Activated CD8-positive, alpha-beta T cell treated with anti-CD3 and anti-CD28 coated beads, Interleukin-2, amount 10 ng/mL, durations not matched to agents 7 days and 5 days (primary cell): ENCODE results near the gene ZKSCAN1. TPM values are rescaled to one million over a fixed set of nuclear protein-coding genes. Genes with fewer than 3 reads are reported as not detected.

Experiments
- ATAC-seq: fragments of 150-1000 bp; cut with Tn5 transposase; one replicate; pipeline ENCODE4 v1.10.0; 2021; ENCODE audit warnings: moderate library complexity
- CTCF ChIA-PET: fragments of 350-600 bp; sonication (Branson Sonifier 250); formaldehyde crosslinking; loops from one replicate; lab custom pipeline; 2021; ENCODE audit warnings: antibody characterized with exemption; lab: Charles Lee
- POLR2A ChIA-PET: fragments of 350-600 bp; sonication (Branson Sonifier 250); formaldehyde crosslinking; loops from one replicate; lab custom pipeline; 2021; ENCODE audit warnings: antibody characterized with exemption; lab: Charles Lee
- DNase-seq: peaks from one replicate; pipeline ENCODE4 v3.0.0-alpha.2; 2020
- H3K27ac Mint-ChIP-seq: one replicate; pipeline ENCODE4 v1.8.0; 2021; ENCODE audit warnings: mild to moderate bottlenecking, mixed read lengths
- H3K27me3 Mint-ChIP-seq: one replicate; pipeline ENCODE4 v1.8.0; 2021; ENCODE audit warnings: low read depth, mixed read lengths
- H3K36me3 Mint-ChIP-seq: one replicate; pipeline ENCODE4 v1.8.0; 2021; ENCODE audit warnings: low read depth, mixed read lengths
- H3K4me1 Mint-ChIP-seq: one replicate; pipeline ENCODE4 v1.8.0; 2021; ENCODE audit warnings: low read depth, mixed read lengths
- H3K4me3 Mint-ChIP-seq: one replicate; pipeline ENCODE4 v1.8.0; 2021; ENCODE audit warnings: mild to moderate bottlenecking, mixed read lengths
- H3K9me3 Mint-ChIP-seq: one replicate; pipeline ENCODE4 v1.8.0; 2022; ENCODE audit warnings: mixed read lengths; ENCODE audit not compliant: insufficient read depth
- total RNA-seq, 2 experiments: library from RNA; stranded (reverse); gene quantifications; one replicate each; pipeline ENCODE4 v1.2.3, GENCODE V29; 2021

ZKSCAN1 gene
- total RNA-seq, 2 experiments from 2014 or later = 50.4 to 54.5 TPM

DNA sequence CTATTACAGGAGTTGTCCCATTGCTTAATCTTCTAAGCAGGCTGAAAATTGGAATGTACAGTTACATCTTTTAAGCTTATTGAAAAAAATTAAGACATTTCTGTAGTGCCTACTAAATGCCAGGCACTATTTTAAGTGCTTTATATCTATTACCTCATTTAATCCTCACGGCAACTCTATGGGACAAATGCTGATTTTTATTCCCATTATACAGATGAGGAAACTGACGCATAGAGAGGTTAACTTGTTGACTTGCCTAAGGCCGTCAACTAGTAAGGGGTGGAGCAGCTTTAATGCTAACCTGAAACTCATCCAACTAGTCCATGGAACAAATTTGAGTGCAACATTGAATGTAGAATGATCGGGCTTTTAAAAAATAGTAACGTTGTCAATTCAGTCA lies 2.5 kb downstream of the ZKSCAN1 start:
- Mint-ChIP-seq H3K9me3 (no peaks in the 10 kb centered on the region), H3K27me3 (no peaks in the 10 kb centered on the region), H3K4me3 (no peak overlapping the region), H3K4me1 (peaks cover 51% of the 10 kb centered on the region), H3K36me3 (peaks cover 18% of the 10 kb centered on the region), H3K27ac (no peak overlapping the region)
- DNase-seq (no peak), ATAC-seq (no peak)
- CTCF ChIA-PET = interaction anchor here (1.2 to 5.6 kb wide), 4 partner anchors 12 to 38 kb away, joined by 3 to 36 read pairs (median 8); no protein-coding TSS in a partner anchor
- POLR2A ChIA-PET = no interaction called here

DNA sequence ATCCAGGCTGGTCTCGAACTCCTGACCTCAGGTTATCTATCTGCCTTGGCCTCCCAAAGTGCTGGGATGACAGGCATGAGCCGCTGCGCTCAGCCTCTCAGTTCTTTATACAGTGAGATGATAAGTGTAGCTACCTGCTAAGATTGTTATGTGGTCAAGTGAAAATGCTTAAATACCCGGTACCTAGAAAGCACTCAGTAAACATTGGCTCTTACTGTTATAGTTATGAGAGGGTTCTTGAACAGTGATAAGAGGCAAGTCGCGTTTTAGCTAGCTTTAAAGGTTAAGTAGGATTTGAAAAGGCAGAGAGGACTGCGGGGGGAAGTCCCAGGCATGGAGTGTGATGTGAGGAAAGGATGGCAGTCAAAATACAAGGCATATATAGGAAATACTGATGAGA lies 4.5 kb downstream of the ZKSCAN1 start:
- peaks cover 36% of the 10 kb centered on the region for H3K4me1 Mint-ChIP-seq
- H3K9me3 Mint-ChIP-seq = no peaks in the 10 kb centered on the region
- CTCF ChIA-PET = interaction anchor here (1.0 to 3.6 kb wide), 4 partner anchors 10 to 107 kb away, joined by 3 to 10 read pairs (median 4); no protein-coding TSS in a partner anchor
- DNase-seq = no peak
- H3K27ac Mint-ChIP-seq = peak overlapping the region; percentile 9
- H3K4me3 Mint-ChIP-seq = no peak overlapping the region
- H3K27me3 Mint-ChIP-seq = no peaks in the 10 kb centered on the region
- no peak for ATAC-seq
- H3K36me3 Mint-ChIP-seq = peaks cover 36% of the 10 kb centered on the region
- POLR2A ChIA-PET = no interaction called here

DNA sequence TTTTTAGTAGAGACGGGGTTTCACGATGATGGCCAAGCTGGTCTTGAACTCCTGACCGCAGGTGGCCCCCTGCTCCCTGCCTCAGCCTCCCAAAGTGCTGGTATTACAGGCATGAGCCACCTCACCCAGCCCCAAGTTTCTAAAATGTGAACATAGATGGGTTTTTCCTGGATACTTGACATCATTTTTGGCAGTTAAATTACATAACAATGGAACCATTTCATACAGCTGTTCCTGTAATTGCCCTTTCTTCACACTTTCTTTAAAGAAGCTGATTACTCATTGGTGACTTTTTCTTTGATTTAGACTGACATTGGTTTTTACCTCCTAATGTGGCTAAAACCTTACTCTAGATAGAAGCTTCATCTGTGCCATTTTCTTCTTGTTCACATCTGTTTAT lies 5.9 kb downstream of the ZKSCAN1 start:
- Mint-ChIP-seq H3K9me3 (no peaks in the 10 kb centered on the region), H3K4me3 (no peak overlapping the region), H3K4me1 (peaks cover 30% of the 10 kb centered on the region), H3K27ac (no peak overlapping the region), H3K36me3 (peaks cover 48% of the 10 kb centered on the region), H3K27me3 (no peaks in the 10 kb centered on the region)
- DNase-seq (no peak), ATAC-seq (no peak)
- ChIA-PET POLR2A (no interaction called here), CTCF (interaction anchor here (0.9 to 1.5 kb wide), 4 partner anchors 32 to 103 kb away, joined by 3 to 4 read pairs (median 4); no protein-coding TSS in a partner anchor)

DNA sequence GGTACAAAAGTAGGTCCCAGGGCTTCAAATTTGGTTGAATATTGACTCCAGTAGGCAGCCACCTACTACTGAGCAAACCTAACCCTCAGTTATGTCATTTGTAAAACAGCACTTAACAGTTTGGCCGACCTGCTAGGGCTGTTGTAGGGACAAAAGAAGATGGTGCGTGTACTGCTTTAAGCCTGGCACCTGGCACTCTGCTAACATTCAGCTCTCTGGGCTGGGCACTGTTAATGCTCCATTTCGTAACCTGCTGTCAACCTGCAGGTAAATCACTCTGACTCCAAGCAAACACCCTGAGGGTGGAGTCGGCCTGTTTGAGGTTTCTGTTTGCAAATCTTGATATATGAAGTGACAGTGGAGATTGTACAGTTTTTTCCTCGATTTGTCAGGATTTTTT lies 7.2 kb downstream of the ZKSCAN1 start:
- no peak overlapping the region for H3K4me3 Mint-ChIP-seq
- DNase-seq (no peak), ATAC-seq (no peak)
- no peak overlapping the region for H3K27ac Mint-ChIP-seq
- peaks cover 19% of the 10 kb centered on the region for H3K4me1 Mint-ChIP-seq
- H3K36me3 Mint-ChIP-seq = peaks cover 54% of the 10 kb centered on the region
- H3K9me3 Mint-ChIP-seq = no peaks in the 10 kb centered on the region
- ChIA-PET POLR2A (no interaction called here), CTCF (no interaction called here)
- H3K27me3 Mint-ChIP-seq = no peaks in the 10 kb centered on the region

DNA sequence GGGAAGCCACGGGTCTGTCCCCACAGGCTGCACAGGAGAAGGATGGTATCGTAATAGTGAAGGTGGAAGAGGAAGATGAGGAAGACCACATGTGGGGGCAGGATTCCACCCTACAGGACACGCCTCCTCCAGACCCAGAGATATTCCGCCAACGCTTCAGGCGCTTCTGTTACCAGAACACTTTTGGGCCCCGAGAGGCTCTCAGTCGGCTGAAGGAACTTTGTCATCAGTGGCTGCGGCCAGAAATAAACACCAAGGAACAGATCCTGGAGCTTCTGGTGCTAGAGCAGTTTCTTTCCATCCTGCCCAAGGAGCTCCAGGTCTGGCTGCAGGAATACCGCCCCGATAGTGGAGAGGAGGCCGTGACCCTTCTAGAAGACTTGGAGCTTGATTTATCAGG lies 8.1 kb downstream of the ZKSCAN1 start:
- Mint-ChIP-seq H3K4me3 (no peak overlapping the region), H3K27ac (no peak overlapping the region), H3K27me3 (no peaks in the 10 kb centered on the region), H3K36me3 (peaks cover 50% of the 10 kb centered on the region), H3K4me1 (peaks cover 12% of the 10 kb centered on the region), H3K9me3 (no peaks in the 10 kb centered on the region)
- DNase-seq (no peak), ATAC-seq (no peak)
- ChIA-PET CTCF (no interaction called here), POLR2A (no interaction called here)

DNA sequence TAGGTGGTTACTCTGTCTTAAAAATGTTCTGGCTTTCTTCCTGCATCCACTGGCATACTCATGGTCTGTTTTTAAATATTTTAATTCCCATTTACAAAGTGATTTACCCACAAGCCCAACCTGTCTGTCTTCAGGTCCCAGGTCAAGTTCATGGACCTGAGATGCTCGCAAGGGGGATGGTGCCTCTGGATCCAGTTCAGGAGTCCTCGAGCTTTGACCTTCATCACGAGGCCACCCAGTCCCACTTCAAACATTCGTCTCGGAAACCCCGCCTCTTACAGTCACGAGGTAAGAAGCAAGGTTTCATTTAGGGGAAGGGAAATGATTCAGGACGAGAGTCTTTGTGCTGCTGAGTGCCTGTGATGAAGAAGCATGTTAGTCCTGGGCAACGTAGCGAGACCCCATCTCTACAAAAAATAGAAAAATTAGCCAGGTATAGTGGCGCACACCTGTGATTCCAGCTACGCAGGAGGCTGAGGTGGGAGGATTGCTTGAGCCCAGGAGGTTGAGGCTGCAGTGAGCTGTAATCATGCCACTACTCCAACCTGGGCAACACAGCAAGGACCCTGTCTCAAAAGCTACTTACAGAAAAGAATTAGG lies 8.7 kb downstream of the ZKSCAN1 start:
- no peaks in the 10 kb centered on the region for H3K27me3 Mint-ChIP-seq
- no peak overlapping the region for H3K4me3 Mint-ChIP-seq
- no peak overlapping the region for H3K27ac Mint-ChIP-seq
- DNase-seq = no peak
- ChIA-PET CTCF (interaction anchor here (0.9 kb wide), 1 partner anchor 110 kb away, joined by 3 read pairs; no protein-coding TSS in a partner anchor), POLR2A (no interaction called here)
- H3K9me3 Mint-ChIP-seq = no peaks in the 10 kb centered on the region
- H3K36me3 Mint-ChIP-seq = peaks cover 50% of the 10 kb centered on the region
- peaks cover 8% of the 10 kb centered on the region for H3K4me1 Mint-ChIP-seq
- no peak for ATAC-seq

DNA sequence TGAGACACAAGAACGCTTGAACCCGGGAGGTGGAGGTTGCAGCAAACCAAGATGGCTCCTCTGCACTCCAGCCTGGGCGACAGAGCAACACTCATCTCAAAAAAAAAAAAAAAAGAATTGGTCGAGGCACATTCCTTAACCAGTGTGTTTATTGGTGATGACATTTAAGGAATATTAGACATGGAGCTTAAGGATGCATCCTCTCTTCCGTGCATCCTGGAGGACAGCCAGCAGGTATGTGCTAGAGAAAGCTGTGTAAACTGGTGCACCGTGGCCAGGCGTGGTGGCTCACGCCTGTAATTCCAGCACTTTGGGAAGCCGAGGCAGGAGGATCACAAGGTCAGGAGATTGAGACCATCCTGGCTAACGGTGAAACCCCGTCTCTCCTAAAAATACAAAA lies 11.8 kb downstream of the ZKSCAN1 start:
- Mint-ChIP-seq H3K4me3 (no peak overlapping the region), H3K27me3 (no peaks in the 10 kb centered on the region), H3K9me3 (no peaks in the 10 kb centered on the region), H3K36me3 (peaks cover 58% of the 10 kb centered on the region), H3K27ac (no peak overlapping the region), H3K4me1 (no peaks in the 10 kb centered on the region)
- ChIA-PET POLR2A (interaction anchor here (0.5 to 2.6 kb wide), 3 partner anchors 12 to 72 kb away, joined by 3 to 19 read pairs (median 3); partner anchors contain the start of gene ZKSCAN1), CTCF (no interaction called here)
- no peak for DNase-seq
- no peak for ATAC-seq

DNA sequence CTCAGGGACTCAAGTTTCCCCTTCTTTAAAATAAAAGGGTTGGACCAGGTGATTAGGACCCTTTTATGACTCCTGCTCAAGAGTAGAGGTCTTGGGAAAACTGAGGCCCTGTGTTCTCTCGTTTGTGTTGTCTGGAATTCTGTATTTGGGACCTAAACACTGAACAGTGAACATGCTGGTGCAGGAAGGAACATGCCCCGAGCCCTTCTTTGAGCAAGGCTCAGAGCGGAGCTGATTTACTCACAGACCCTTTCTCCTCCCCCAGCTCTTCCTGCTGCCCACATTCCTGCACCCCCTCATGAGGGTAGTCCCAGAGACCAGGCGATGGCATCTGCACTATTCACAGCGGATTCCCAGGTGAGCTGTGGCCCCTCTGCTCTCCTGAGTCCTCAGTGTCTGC lies 14.2 kb downstream of the ZKSCAN1 start:
- Mint-ChIP-seq H3K36me3 (peaks cover 54% of the 10 kb centered on the region), H3K27ac (no peak overlapping the region), H3K4me1 (no peaks in the 10 kb centered on the region), H3K4me3 (no peak overlapping the region), H3K9me3 (no peaks in the 10 kb centered on the region), H3K27me3 (no peaks in the 10 kb centered on the region)
- ChIA-PET POLR2A (interaction anchor here (1.8 kb wide), 1 partner anchor 14 kb away, joined by 9 read pairs; the partner anchor contains the start of gene ZKSCAN1), CTCF (interaction anchor here (1.5 to 2.2 kb wide), 2 partner anchors 11 to 50 kb away, joined by 4 to 10 read pairs; no protein-coding TSS in a partner anchor)
- no peak for DNase-seq
- ATAC-seq = no peak

DNA sequence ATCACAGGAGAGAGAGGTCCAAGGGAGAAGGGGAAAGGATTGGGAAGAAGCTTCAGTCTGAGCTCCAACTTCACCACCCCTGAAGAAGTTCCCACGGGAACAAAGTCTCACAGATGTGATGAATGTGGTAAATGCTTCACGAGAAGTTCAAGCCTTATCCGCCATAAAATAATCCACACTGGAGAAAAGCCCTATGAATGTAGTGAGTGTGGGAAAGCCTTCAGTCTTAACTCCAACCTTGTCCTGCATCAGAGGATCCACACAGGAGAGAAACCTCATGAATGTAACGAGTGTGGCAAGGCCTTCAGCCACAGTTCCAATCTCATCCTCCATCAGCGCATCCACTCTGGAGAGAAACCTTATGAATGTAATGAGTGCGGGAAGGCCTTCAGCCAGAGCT lies 18.1 kb downstream of the ZKSCAN1 start:
- POLR2A ChIA-PET = interaction anchor here (1.3 kb wide), 1 partner anchor 18 kb away, joined by 4 read pairs; the partner anchor contains the start of gene ZKSCAN1
- Mint-ChIP-seq H3K4me1 (no peaks in the 10 kb centered on the region), H3K4me3 (no peak overlapping the region), H3K9me3 (no peaks in the 10 kb centered on the region), H3K27ac (no peak overlapping the region), H3K36me3 (peaks cover 58% of the 10 kb centered on the region), H3K27me3 (no peaks in the 10 kb centered on the region)
- CTCF ChIA-PET = no interaction called here
- DNase-seq = no peak
- no peak for ATAC-seq

DNA sequence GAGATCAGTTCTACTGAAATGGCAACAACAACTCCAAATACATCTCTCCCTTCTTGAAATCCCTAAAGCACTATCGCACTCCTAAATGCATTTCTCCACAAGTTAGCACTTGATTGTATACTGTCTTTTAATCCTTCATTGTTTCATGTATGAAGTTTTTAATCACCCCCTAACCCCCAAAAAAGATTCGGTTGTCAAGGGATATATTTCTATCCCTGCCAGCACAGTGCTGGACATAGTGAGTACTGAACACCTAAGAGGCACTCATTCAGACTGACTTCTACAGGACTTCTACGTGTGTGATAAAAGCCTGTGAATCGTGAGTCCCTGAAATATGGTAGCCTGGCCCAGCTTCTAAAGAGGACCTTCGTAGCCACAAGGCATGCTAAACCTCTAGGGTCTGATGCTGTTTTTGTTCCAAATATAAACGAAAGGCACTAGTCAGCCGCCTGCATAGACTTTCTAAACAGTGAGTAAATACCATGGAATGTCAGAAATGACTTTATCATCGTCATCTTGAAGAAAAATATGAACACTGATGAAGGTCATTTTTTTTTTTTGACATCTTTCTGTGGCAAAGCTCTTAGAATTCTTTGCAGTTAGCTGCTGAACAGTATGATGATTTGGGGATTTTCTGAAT lies 19.6 kb downstream of the ZKSCAN1 start:
- Mint-ChIP-seq H3K36me3 (peaks cover 58% of the 10 kb centered on the region), H3K4me3 (no peak overlapping the region), H3K9me3 (no peaks in the 10 kb centered on the region), H3K27ac (no peak overlapping the region), H3K4me1 (peaks cover 3% of the 10 kb centered on the region), H3K27me3 (no peaks in the 10 kb centered on the region)
- POLR2A ChIA-PET = no interaction called here
- DNase-seq (no peak), ATAC-seq (no peak)
- CTCF ChIA-PET = no interaction called here

DNA sequence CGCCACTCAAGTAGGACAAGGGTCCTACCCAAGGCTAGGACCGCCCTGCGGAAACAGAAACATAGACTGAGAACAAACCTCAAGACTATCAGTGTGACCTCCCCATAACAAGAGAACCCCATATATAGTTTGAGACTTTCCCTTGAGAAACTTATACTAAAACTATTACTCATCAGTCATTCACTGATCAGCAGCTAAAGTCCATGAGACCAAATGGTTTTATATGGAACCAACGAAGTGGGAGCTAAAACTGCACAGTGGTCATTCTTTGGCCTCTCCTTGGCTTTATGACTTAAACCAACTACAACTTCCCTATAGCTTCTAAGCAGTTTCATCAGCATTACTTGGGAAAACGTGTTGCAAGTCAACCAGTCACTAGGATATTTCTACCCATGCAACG lies 20.5 kb downstream of the ZKSCAN1 start:
- no peak for ATAC-seq
- no peaks in the 10 kb centered on the region for H3K9me3 Mint-ChIP-seq
- CTCF ChIA-PET = no interaction called here
- DNase-seq = no peak
- POLR2A ChIA-PET = interaction anchor here (1.4 kb wide), 1 partner anchor 20 kb away, joined by 3 read pairs; no protein-coding TSS in a partner anchor
- H3K27ac Mint-ChIP-seq = no peak overlapping the region
- no peaks in the 10 kb centered on the region for H3K27me3 Mint-ChIP-seq
- no peak overlapping the region for H3K4me3 Mint-ChIP-seq
- H3K36me3 Mint-ChIP-seq = peaks cover 50% of the 10 kb centered on the region
- peaks cover 12% of the 10 kb centered on the region for H3K4me1 Mint-ChIP-seq

DNA sequence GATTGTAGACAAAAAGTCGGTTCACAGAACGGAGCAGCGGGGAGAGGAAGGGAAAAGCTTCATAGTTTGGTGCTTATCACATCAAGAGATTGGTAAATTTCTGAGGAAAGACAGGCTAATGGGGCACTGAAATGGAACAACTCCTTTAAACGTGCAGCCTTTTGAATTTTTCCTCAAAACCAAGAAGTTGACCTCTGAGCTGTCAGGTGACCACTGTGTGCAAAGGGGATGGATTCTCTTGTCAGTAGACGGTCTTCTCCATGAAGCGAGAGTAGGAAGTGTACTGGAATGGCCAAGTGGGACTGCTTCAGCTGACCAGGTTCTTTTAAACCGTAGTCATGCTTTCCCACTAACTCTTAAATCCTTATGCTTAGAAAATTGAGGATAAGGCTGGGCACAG lies 22.9 kb downstream of the ZKSCAN1 start:
- H3K9me3 Mint-ChIP-seq = no peaks in the 10 kb centered on the region
- CTCF ChIA-PET = no interaction called here
- no peaks in the 10 kb centered on the region for H3K27me3 Mint-ChIP-seq
- ATAC-seq = no peak
- POLR2A ChIA-PET = no interaction called here
- no peak overlapping the region for H3K27ac Mint-ChIP-seq
- H3K4me3 Mint-ChIP-seq = no peak overlapping the region
- H3K36me3 Mint-ChIP-seq = peaks cover 37% of the 10 kb centered on the region
- DNase-seq = no peak
- peaks cover 22% of the 10 kb centered on the region for H3K4me1 Mint-ChIP-seq
